Bronchial epithelial cell (primary cell): ENCODE data around the gene MAPK4. TPM values are rescaled to one million over a fixed set of nuclear protein-coding genes. Genes with fewer than 3 reads are reported as not detected.
A peak's percentile ranks its signal among the peaks of the same experiment; 100 is the strongest.

Source experiments
- DNase-seq: peaks from one replicate; pipeline ENCODE4 v3.0.0-alpha.2; 2010; ENCODE audit warnings: low read depth
- FAIRE-seq: peaks from 2 replicates; lab custom pipeline; 2011; peaks lifted over from hg19 to GRCh38; lab: Jason Lieb, UNC
- H3K27me3 ChIP-seq: 2 replicates; pipeline ENCODE4 v1.5.1; 2011; ENCODE audit warnings: low read length; ENCODE audit not compliant: control insufficient read depth, insufficient read depth
- H3K36me3 ChIP-seq: 2 replicates; pipeline ENCODE4 v1.5.1; 2011; ENCODE audit warnings: low read length; ENCODE audit not compliant: control insufficient read depth, insufficient read depth
- H3K4me3 ChIP-seq: 2 replicates; pipeline ENCODE4 v1.5.1; 2011; ENCODE audit warnings: mild to moderate bottlenecking, low read depth, low read length, control low read depth
- CTCF ChIP-seq: IDR thresholded peaks from 2 replicates; pipeline ENCODE4 v1.5.1; 2011; ENCODE audit warnings: mild to moderate bottlenecking, moderate library complexity, low read length, control low read depth, inconsistent platforms; ENCODE audit not compliant: insufficient read depth, severe bottlenecking
- total RNA-seq: library from RNA; depleted of rRNA; stranded (reverse); fragments of >200 nt; gene quantifications from 2 replicates; pipeline ENCODE4 v1.2.1, GENCODE V29; 2014

The MAPK4 gene
- total RNA-seq, 1 donor from 2014 or later = not detected

GRCh38 chr18:50622865-50623393 lies 63.0 kb downstream of the MAPK4 start:
- FAIRE-seq (no peak), DNase-seq (no peak)
- no peak overlapping the region for H3K4me3 ChIP-seq
- TF ChIP-seq CTCF = no peak
- H3K36me3 ChIP-seq = no peaks in the 10 kb centered on the region
- no peaks in the 10 kb centered on the region for H3K27me3 ChIP-seq

- DNase-seq = no peak
- no peak for TF ChIP-seq CTCF
- no peak for FAIRE-seq
- H3K4me3 ChIP-seq = no peak overlapping the region
- no peaks in the 10 kb centered on the region for H3K27me3 ChIP-seq
- H3K36me3 ChIP-seq = no peaks in the 10 kb centered on the region
These were observed 63.9 kb downstream of the MAPK4 start for GRCh38 chr18:50623694-50624352.

DNA sequence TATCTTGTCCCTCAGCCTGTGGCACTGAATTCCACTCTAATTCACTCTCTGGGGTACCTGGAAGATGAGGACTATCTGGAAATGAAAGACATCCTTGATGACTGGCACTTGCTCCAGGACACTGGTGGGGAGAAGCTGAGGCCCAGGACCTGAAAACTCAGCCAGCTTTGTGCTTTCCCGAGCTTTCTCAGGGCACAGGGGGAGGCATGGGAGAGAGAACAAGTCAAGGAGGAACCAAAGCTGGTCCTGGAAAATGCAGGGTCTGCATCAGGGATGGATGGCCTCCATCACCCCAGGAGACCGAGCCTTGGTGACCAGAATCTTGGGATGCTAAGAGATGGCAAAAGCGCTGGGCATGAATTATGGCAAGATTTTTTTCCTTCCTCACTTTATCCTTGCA lies 65.1 kb downstream of the MAPK4 start:
- H3K27me3 ChIP-seq = no peaks in the 10 kb centered on the region
- DNase-seq (no peak), FAIRE-seq (peak; percentile 13)
- H3K4me3 ChIP-seq = no peak overlapping the region
- H3K36me3 ChIP-seq = no peaks in the 10 kb centered on the region
- TF ChIP-seq CTCF = no peak

DNA sequence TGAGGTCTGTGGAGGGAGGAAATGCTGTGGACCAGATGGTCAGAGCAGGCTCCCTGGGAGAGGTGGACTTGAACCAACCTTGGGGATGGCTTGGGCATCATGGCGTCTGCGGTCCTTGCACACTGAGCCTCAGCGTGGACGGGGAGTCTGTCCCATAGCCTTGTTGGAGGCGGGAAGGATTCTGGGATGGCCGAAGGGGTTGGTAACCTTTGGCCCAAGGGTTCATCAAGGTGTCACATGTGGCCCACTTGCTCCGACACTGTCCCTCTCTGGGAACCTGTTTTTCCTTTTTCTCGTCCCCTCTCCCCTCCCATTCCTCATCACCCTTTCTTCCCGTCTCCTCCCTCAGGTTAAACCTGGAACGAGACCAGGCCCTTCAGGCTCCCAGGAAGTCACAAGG lies 66.4 kb downstream of the MAPK4 start:
- Histone ChIP-seq H3K36me3 (no peaks in the 10 kb centered on the region), H3K4me3 (no peak overlapping the region), H3K27me3 (no peaks in the 10 kb centered on the region)
- TF ChIP-seq CTCF = no peak
- FAIRE-seq (no peak), DNase-seq (no peak)

DNA sequence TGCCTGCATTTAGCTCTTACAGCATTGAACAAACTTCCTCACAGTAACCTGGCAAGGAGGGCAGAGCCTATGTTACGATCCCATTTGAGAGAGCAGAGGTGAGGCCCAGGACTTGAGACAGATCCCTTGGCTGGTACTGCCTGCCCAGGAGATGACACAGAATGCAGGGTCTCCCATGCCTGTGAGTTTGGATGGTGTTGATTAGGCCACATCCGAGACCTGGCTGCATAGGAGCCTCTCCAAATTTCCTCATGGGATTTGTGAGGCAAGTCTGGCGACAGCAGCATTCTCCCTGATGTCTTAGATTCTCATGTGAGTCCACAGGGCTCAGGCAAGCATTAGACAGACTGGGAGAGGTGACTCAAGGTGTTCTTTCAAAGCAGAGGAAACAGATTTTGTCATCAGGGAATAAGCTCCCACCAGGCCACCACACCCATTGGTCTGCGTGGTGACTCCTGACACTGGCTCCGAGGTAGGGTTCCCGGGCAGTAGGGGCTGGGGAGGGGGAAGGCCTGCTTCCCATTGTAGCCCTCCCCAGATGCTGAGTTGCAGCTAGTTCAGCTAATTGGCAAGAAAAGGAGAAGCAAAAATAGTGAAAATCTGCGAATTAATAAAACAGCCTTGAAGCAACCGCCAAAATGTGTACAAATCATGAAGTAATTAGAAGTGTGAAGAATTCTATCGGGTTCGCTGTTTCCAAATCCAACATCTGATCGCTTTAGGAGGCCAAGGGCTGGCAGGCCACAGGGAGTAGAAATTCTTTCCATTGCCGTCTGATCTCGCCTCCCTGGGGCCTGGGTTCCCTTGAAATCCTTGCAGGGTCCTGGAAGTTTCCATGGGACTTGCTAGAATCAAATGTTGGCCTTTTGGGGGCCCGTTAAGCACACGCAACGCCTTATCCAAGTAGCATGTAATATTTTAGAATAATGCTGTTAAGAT lies 68.0 kb downstream of the MAPK4 start:
- DNase-seq = peak; percentile 78
- no peak for FAIRE-seq
- H3K27me3 ChIP-seq = no peaks in the 10 kb centered on the region
- no peaks in the 10 kb centered on the region for H3K36me3 ChIP-seq
- TF ChIP-seq CTCF = no peak
- no peak overlapping the region for H3K4me3 ChIP-seq
